Measurements from ENCODE around the gene HCRT. TPM values are rescaled to one million over a fixed set of nuclear protein-coding genes. Genes with fewer than 3 reads are reported as not detected.

Gene HCRT
- total RNA-seq, 1 donor from 2014 or later: not detected

DNA sequence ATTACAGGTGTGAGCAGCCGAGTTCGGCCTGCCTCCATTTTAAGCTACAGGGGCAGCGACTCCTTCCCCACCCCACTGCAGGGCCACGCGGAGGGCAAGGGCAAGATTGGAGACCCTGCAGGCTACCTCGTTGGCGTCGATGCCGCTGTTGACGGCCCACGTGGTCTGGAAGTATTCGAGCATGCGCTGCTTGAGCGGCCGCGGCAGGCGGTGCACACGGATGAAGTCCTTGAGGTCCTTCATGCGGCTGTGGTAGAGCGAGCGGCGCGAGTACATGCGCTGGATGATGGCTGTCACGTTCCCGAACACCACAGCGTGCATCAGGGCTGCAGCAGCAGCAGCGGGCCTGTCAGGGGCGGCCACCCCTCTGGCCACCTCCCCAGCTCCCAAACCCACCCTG, 15.9 kb downstream of the HCRT start:
- intact Hi-C loops (cut with DNase I): no loop called here
- H3K4me3 ChIP-seq: no peak overlapping the region
- no peak for DNase-seq
- no peak for ATAC-seq
- no peak for TF ChIP-seq CTCF (IDR thresholded peaks at IDR 0.05)
- no peaks in the 10 kb centered on the region for H3K27me3 ChIP-seq (ENCODE audit: low read depth)
- H3K27ac ChIP-seq: no peak overlapping the region
- H3K36me3 ChIP-seq: no peaks in the 10 kb centered on the region
- H3K9me3 ChIP-seq: no peaks in the 10 kb centered on the region
- no peaks in the 10 kb centered on the region for H3K4me1 ChIP-seq

DNA sequence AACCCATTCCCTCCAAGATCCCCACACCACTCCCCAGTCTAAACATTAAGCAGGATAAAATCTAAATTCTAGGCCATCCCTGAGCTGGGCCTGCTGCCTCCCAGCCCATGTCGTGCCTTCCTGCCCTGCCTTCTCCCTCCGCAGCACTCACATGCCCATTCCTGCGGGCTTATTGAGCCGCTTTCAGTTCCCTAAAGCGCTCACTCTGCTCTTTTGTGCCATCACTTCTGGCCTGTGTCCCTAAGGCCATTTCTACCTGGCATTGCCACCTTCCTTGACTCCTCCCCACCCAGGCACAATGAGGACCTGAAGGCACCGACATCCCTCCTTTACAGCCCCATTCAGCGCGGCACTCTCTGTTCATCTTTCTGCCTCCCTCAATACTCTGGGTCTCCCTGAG, 17.4 kb downstream of the HCRT start:
- DNase-seq (no peak), ATAC-seq (no peak)
- H3K27me3 ChIP-seq (ENCODE audit: low read depth): no peaks in the 10 kb centered on the region
- no peak overlapping the region for H3K4me3 ChIP-seq
- intact Hi-C loops (cut with DNase I): no loop called here
- no peaks in the 10 kb centered on the region for H3K9me3 ChIP-seq
- no peaks in the 10 kb centered on the region for H3K36me3 ChIP-seq
- no peak for TF ChIP-seq CTCF (IDR thresholded peaks at IDR 0.05)
- no peaks in the 10 kb centered on the region for H3K4me1 ChIP-seq
- H3K27ac ChIP-seq: no peak overlapping the region

DNA sequence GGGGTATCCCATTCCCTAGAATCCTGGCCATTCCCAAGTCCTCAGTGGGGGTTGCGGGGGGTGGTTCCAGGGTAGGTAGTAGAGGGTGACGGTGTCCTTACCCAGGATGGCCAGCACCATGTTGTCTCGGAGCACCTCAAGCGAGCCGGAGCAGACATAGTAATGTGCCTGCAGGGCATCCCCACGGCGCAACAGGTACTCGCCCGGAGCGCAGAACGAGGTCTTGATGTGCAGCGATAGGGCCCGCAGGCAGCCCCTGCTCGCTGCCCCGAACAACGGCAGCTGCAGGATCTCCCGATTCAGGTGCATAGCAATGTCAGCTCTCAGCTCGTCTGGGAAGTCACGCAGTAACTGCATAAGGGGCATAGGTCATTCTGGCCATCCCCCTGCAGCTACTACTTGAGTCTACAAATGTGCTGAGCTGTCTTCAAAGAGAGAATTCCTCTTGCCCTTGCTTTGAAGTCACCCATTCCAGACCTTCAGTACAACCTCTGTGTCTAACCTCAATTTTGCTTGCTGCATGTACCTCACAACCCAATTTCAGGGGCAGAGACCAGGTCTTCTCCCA, 19.0 kb downstream of the HCRT start:
- DNase-seq (no peak), ATAC-seq (no peak)
- intact Hi-C loops (cut with DNase I): no loop called here
- H3K27me3 ChIP-seq (ENCODE audit: low read depth): no peaks in the 10 kb centered on the region
- no peak for TF ChIP-seq CTCF (IDR thresholded peaks at IDR 0.05)
- H3K36me3 ChIP-seq: no peaks in the 10 kb centered on the region
- no peak overlapping the region for H3K4me3 ChIP-seq
- no peaks in the 10 kb centered on the region for H3K9me3 ChIP-seq
- no peak overlapping the region for H3K27ac ChIP-seq
- H3K4me1 ChIP-seq: no peaks in the 10 kb centered on the region

GRCh38 chr17:42165751-42166150, 19.5 kb downstream of the HCRT start:
- Histone ChIP-seq H3K9me3 (no peaks in the 10 kb centered on the region), H3K4me3 (no peak overlapping the region), H3K27ac (no peak overlapping the region), H3K27me3 (ENCODE audit: low read depth) (no peaks in the 10 kb centered on the region), H3K4me1 (no peaks in the 10 kb centered on the region), H3K36me3 (no peaks in the 10 kb centered on the region)
- ATAC-seq (no peak), DNase-seq (no peak)
- intact Hi-C loops (cut with DNase I): no loop called here
- TF ChIP-seq CTCF (IDR thresholded peaks at IDR 0.05): no peak

- Histone ChIP-seq H3K9me3 (no peaks in the 10 kb centered on the region), H3K4me1 (no peaks in the 10 kb centered on the region), H3K4me3 (no peak overlapping the region), H3K27me3 (ENCODE audit: low read depth) (no peaks in the 10 kb centered on the region), H3K36me3 (no peaks in the 10 kb centered on the region), H3K27ac (no peak overlapping the region)
- ATAC-seq (no peak), DNase-seq (no peak)
- intact Hi-C loops (cut with DNase I): no loop called here
- TF ChIP-seq CTCF (IDR thresholded peaks at IDR 0.05): no peak
These were observed 21.4 kb downstream of the HCRT start for GRCh38 chr17:42163696-42164407.
